HEK293 (cell line): ENCODE data around the gene RPUSD1.

Experiments
- HOXD13 ChIP-seq: sonication (generic); formaldehyde crosslinking; IDR thresholded peaks from 2 replicates; pipeline ENCODE4 v1.8.0; 2022; ENCODE audit warnings: missing genetic modification reagents, borderline replicate concordance
- OSR2 ChIP-seq: fragments of 450-650 bp; formaldehyde crosslinking; IDR thresholded peaks from 2 replicates; pipeline ENCODE4 v1.5.1; 2016; ENCODE audit warnings: missing biosample characterization, missing genetic modification characterization
- ZNF121 ChIP-seq: fragments of 450-650 bp; formaldehyde crosslinking; IDR thresholded peaks from 2 replicates; pipeline ENCODE4 v1.5.1; 2016; ENCODE audit warnings: missing biosample characterization, missing genetic modification characterization
- ZNF514 ChIP-seq: fragments of 450-650 bp; formaldehyde crosslinking; IDR thresholded peaks from 2 replicates; pipeline ENCODE4 v1.5.1; 2016; ENCODE audit warnings: missing biosample characterization, missing genetic modification characterization
- ZNF561 ChIP-seq: fragments of 450-650 bp; IDR thresholded peaks from 2 replicates; pipeline ENCODE4 v1.5.1; 2018; ENCODE audit warnings: missing biosample characterization, missing genetic modification characterization, borderline replicate concordance
- ZXDB ChIP-seq: fragments of 450-650 bp; formaldehyde crosslinking; IDR thresholded peaks from 2 replicates; pipeline ENCODE4 v1.5.1; 2016; ENCODE audit warnings: missing biosample characterization, missing genetic modification characterization
- TF ChIP-seq, protein P1 (sequence below): fragments of 450-650 bp; formaldehyde crosslinking; IDR thresholded peaks from 2 replicates; pipeline ENCODE4 v1.5.1; 2016; ENCODE audit warnings: missing biosample characterization, missing genetic modification characterization

DNA sequence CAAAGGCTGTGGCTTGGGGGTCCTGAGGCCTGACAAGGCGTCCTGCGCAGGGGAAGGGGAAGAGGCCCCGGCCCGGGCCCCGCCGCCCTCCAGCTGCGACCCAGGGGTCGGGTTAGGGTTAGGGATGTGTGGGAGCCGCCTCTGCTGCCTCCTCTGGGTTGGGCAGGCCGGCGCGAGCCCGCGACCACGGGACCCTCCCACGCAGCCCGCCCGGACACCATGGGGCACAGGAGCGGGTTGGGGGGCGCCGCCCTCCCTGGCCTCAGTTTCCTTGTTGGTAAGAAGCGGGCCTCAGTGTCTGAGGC lies 47.8 kb downstream of the RPUSD1 start:
- TF ChIP-seq ZNF561 (no peak), ZNF514 (tag by site-specific recombination) (no peak), HOXD13 (CRISPR knock-in tag) (no peak), OSR2 (tag by site-specific recombination) (no peak), ZNF121 (no peak), ZXDB (tag by site-specific recombination) (no peak)
- TF ChIP-seq, protein P1, sequence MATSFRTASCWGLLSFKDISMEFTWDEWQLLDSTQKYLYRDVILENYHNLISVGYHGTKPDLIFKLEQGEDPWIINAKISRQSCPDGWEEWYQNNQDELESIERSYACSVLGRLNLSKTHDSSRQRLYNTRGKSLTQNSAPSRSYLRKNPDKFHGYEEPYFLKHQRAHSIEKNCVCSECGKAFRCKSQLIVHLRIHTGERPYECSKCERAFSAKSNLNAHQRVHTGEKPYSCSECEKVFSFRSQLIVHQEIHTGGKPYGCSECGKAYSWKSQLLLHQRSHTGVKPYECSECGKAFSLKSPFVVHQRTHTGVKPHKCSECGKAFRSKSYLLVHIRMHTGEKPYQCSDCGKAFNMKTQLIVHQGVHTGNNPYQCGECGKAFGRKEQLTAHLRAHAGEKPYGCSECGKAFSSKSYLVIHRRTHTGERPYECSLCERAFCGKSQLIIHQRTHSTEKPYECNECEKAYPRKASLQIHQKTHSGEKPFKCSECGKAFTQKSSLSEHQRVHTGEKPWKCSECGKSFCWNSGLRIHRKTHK (tag by site-specific recombination) = no peak
